Stimulated activated naive CD8-positive, alpha-beta T cell treated with anti-CD3 and anti-CD28 coated beads, Interleukin-15, Interleukin-2, amounts not matched to agents 100 U/mL and 50 U/mL, for 24 hours (primary cell): Measurements from ENCODE around the gene PFN1.
A peak's percentile ranks its signal among the peaks of the same experiment; 100 is the strongest.
"Not testable (repeated sequence)": the region's sequence is repeated elsewhere in the genome, so short reads cannot be mapped to it uniquely, and the experiment has no call there.

Experiments used
- ATAC-seq: fragments of 150-1000 bp; cut with Tn5 transposase; one replicate; pipeline ENCODE4 v1.10.0; 2021
- DNase-seq: peaks from one replicate; pipeline ENCODE4 v3.0.0; 2021

PFN1 gene

GRCh38 chr17:4945176-4945943 lies 3.0 kb downstream of the PFN1 start:
- peak; percentile 49 for ATAC-seq
- DNase-seq: peak; percentile 90

- no peak for ATAC-seq
- DNase-seq: peak; percentile 51
Observed at GRCh38 chr17:4944554-4945175, 3.7 kb downstream of the PFN1 start.

GRCh38 chr17:4944163-4944553 lies 4.2 kb downstream of the PFN1 start:
- peak; percentile 8 for ATAC-seq
- peak; percentile 61 for DNase-seq

GRCh38 chr17:4942760-4943508 lies 5.4 kb downstream of the PFN1 start:
- no peak for ATAC-seq
- DNase-seq: no peak

- no peak for DNase-seq
Observed at GRCh38 chr17:4941319-4941610, 7.1 kb downstream of the PFN1 start.

GRCh38 chr17:4940555-4941318 lies 7.6 kb downstream of the PFN1 start:
- DNase-seq: peak; percentile 68
- peak; percentile 2 for ATAC-seq

More at GRCh38 chr17:4941319-4941610, 7.1 kb downstream of the PFN1 start:
- ATAC-seq: no peak

GRCh38 chr17:4939796-4940554 lies 8.4 kb downstream of the PFN1 start, which contains the start of the genes RNF167 and SLC25A11:
RNF167 (plus strand) TSS chr17:4940268; CDS start chr17:4940910, 642 bp downstream.
SLC25A11 (minus strand) TSS chr17:4940046; CDS start chr17:4939910, 136 bp downstream.
- ATAC-seq (peak; percentile 86), DNase-seq (peak; percentile 94)

- DNase-seq: no peak
- no peak for ATAC-seq
Observed at GRCh38 chr17:4939546-4939795, 8.9 kb downstream of the PFN1 start.

- ATAC-seq: no peak
- DNase-seq: no peak
Observed at GRCh38 chr17:4938688-4939545, 9.4 kb downstream of the PFN1 start.

GRCh38 chr17:4938069-4938491 lies 10.2 kb downstream of the PFN1 start:
- ATAC-seq (no peak), DNase-seq (no peak)

- no peak for DNase-seq
- ATAC-seq: no peak
Observed at GRCh38 chr17:4937553-4937952, 10.8 kb downstream of the PFN1 start.

GRCh38 chr17:4936436-4936835 lies 11.9 kb downstream of the PFN1 start:
- no peak for ATAC-seq
- DNase-seq: no peak

- no peak for ATAC-seq
- no peak for DNase-seq
Observed at GRCh38 chr17:4935650-4936049, 12.7 kb downstream of the PFN1 start.

- ATAC-seq (peak; percentile 55), DNase-seq (no peak)
Observed at GRCh38 chr17:4934173-4934979, 14.0 kb downstream of the PFN1 start.

GRCh38 chr17:4933646-4934045 lies 14.7 kb downstream of the PFN1 start:
- ATAC-seq (no peak), DNase-seq (no peak)

GRCh38 chr17:4932756-4933155 lies 15.6 kb downstream of the PFN1 start:
- no peak for DNase-seq
- ATAC-seq: no peak

- ATAC-seq (no peak), DNase-seq (no peak)
Observed at GRCh38 chr17:4931963-4932362, 16.4 kb downstream of the PFN1 start, which contains the start of gene GP1BA. GP1BA (plus strand) TSS chr17:4932277; CDS start chr17:4932605, 328 bp downstream.

- ATAC-seq (no peak), DNase-seq (no peak)
Observed at GRCh38 chr17:4928881-4929280, 19.4 kb downstream of the PFN1 start.

- DNase-seq, ATAC-seq: not testable (repeated sequence)
Observed at GRCh38 chr17:4926577-4927335, 21.6 kb downstream of the PFN1 start.
